Stimulated activated CD4-positive, alpha-beta T cell treated with anti-CD3 and anti-CD28 coated beads, TNF-alpha, amount 100 ng/mL, for 24 hours (primary cell): Measurements from ENCODE around the gene ASTL.
A peak's percentile ranks its signal among the peaks of the same experiment; 100 is the strongest.

Experiments
- DNase-seq, 3 experiments: peaks; one replicate each; pipeline ENCODE4 v3.0.0-alpha.2; 2020; ENCODE audit warnings: low read depth in 3 of 3

ASTL gene

GRCh38 chr2:96146153-96146880 lies 8.0 kb upstream of the ASTL start:
- DNase-seq = peak; percentile 78 to 91 (median 85)

GRCh38 chr2:96145848-96146152 lies 7.5 kb upstream of the ASTL start:
- no peak for DNase-seq

DNA sequence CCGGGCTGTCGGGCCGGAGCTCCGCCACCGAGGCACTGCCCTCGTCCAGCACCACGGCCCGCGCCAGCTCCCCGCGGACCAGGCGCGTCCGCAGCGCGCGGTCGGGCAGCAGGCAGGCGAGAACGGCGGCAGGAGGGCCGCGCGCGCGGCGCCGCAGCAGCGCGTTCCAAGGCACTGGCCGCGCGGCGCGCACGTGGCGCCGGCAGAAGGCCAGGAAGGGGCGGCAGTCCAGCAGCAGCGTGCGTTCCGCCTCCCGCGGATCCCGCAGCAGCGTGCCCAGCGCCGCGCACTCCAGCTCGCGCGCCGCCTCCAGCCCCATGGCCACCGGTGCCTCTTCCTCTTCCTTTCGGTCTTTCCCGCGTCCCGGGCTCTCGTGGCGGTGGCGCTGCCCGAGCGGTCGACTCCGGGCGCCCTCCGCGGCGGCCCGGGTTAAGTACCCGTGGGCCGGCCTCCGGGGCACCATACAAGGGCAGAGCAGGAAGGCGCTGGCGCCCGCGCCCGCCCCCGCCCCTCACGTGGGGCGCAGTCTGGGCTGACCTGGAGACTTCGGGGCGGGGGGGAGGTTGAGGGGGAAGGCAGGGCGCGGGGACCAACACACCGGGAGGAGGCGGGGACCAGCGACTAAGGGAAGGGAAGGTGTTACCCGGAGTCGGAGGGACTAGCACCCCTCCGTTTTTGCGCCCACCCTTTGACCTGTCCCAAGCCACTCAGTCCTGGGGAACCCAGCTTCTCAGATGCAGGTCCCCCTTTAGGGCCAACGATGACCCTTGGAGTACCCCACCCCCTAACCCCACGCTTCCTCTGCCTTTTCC lies 6.9 kb upstream of the ASTL start, which contains the start of gene DUSP2:
DUSP2 (minus strand) TSS at position 405 of the 812 bp plus-strand sequence; CDS start at position 319, 86 bp downstream.
- peak; percentile 83 to 93 (median 86) for DNase-seq

- DNase-seq = peak in 1 of 3 experiments; percentile 60
Observed at GRCh38 chr2:96144481-96145035, 6.3 kb upstream of the ASTL start.

- peak in 1 of 3 experiments; percentile 45 for DNase-seq
Observed at GRCh38 chr2:96143848-96144480, 5.7 kb upstream of the ASTL start.

DNA sequence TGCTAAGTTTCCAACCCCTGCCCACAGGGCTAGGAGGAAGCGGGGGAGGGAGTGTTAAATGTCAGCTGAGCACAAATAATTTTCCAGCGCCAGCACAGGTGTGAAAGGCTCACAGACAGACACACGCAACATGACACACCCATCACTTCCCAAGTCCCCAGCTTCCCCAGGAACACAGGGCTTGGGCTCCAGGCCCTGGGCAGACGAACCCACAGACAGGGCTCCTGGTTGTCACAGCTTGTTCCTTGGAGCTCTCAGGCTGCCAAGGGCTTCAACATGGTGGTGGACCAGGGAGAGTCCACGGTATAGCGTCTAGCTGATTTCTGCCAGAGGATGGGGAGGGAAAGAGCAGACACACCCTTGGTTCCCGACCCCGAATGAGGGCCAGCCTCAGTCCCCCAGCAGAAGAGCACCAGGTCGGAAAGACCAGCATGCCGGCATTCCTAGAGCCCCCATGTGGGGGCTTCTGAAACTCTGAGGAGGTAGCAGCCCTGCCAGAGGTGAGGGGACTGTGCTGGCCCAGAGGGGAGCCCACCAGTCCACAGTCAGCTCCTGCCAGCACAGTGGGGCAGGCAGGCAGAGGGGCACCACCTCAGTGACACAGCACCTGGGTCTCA lies 5.0 kb upstream of the ASTL start:
- DNase-seq = peak in 1 of 3 experiments; percentile 47

GRCh38 chr2:96142217-96143113 lies 4.2 kb upstream of the ASTL start:
- peak in 1 of 3 experiments; percentile 84 for DNase-seq

DNA sequence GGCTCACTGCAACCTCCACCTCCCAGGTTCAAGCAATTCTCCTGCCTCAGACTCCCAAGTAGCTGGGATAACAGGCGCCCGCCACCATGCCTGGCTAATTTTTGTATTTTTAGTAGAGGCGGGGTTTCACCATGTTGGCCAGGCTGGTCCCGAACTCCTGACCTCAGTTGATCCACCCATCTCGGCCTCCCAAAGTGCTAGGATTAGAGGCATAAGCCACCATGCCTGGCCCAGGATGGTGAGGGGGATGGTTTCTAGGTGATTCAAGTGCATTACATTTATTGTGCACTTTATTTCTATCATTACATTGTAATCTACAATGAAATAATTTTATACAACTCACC lies 3.3 kb upstream of the ASTL start:
- peak in 1 of 3 experiments; percentile 32 for DNase-seq

DNA sequence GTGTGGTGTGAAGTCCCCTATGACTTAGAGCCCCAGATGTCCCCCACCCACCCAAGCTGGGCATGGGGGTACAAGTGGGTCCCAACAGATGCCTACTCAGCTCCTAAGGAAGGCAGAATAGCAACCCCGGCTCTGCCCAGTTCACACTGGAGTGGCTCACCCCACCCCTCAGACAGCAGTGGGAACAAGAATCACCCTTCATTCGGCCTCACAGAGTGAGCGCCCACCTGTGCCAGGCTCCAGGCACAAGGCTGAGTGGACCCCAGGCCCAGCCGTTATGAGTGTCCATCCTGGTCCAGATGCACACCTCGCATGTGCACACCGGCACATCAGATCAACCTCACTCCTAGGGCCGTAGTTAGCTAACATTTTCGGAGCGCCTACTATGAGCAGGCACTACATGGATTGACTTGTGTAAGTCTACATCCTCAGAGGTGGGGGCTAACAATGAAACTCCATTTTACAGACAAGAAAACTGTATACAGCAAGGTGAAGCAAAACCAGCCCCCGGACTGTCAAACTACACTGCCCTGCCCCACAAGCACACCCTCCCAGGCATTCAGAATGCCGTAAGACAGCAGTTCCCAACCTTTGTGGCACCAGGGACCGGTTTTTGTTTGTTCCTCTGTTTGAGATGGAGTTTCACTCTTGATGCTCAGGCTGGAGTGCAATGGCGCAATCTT lies 2.8 kb upstream of the ASTL start:
- peak in 1 of 3 experiments; percentile 34 for DNase-seq

- no peak for DNase-seq
Observed at GRCh38 chr2:96139181-96139758, 968 bp upstream of the ASTL start.

DNA sequence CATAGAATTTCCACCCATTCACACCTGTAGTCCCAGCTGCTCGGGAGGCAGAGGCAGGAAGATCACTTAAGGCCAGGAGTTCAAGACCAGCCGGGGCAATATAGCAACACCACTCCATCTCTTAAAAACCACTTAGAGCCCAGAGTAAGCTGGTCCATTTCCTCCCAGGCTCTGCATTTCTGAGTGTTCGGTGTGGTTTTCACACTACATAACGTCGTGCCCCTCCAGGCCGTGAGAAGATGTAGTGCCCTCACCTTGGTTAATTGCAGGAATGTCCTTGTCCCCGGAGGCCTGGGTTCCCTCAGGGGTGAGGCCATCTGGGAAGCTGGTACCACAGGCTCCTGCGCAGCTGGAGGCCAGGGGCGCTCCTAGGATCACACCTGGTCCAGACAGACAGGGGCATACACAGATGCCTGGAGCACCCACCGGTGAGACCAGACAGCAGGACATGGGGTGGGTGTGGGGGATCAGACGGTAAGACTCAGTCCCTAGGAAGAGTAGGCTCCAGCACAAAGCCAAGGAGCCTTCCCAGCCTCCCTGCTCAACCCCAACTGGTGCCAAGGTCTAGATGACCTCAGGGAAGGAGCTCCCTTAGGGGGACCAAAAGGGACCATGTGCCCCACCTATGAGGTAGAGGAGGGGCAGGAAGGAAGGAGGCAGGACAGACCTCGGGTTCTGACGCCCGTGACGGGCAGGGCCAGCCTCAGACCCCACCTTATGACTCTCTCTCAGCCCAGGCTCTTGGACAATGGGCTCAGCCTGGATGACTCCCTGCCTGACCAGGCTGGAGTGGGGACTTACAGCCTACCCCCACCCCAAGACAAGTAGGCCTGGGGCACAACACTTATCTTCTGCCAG lies 752 bp downstream of the ASTL start:
- DNase-seq = no peak

DNA sequence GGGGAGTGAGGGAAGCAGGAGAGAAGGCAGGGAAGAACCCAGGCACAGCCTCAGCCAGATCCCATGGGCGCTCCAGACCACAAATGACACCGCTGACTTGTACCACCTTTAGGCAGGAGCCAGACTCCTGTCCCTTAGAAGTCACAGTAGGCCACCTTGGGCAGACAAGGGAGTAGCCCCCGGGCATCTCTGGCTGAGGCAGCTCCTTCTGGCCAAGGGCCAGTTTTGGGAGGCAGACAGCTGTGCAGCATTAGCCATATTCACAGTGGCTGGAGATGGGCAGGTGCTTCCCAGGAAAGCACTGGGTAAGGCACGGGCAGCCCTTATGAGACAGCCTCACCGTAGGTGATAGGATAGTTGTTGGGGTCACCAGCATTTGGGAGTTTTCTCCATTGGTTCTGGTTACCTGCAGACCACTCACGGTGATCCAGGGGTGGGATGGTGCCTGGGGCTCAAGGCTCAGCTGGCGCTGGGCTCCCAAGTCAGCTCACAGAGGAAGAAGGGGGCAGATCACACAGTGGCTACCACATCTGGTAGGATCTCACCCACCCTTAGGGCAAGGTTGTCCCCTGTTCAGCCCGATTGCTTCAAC lies 2.1 kb downstream of the ASTL start:
- no peak for DNase-seq

GRCh38 chr2:96135621-96136020 lies 2.7 kb downstream of the ASTL start:
- no peak for DNase-seq

DNA sequence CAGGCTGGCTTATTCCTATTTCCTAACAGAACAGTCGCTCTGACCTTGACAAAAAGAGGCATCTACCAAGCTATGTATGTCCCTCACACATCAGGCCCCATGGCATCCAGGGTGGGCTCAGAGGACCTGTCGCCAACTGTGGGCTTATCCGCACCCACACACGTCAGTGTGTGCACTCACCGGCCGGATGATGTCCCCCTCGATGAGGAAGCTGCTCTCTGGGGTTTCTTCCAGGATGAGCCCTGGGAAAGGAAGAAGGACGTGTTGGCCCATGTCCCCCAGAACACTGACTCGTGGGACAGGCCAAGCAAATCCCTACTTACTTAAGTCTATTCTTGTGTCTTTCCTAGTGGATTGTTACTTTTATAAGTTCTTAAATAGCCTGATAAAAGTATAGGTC lies 3.1 kb downstream of the ASTL start:
- DNase-seq = no peak

- no peak for DNase-seq
Observed at GRCh38 chr2:96134421-96134820, 3.9 kb downstream of the ASTL start.

DNA sequence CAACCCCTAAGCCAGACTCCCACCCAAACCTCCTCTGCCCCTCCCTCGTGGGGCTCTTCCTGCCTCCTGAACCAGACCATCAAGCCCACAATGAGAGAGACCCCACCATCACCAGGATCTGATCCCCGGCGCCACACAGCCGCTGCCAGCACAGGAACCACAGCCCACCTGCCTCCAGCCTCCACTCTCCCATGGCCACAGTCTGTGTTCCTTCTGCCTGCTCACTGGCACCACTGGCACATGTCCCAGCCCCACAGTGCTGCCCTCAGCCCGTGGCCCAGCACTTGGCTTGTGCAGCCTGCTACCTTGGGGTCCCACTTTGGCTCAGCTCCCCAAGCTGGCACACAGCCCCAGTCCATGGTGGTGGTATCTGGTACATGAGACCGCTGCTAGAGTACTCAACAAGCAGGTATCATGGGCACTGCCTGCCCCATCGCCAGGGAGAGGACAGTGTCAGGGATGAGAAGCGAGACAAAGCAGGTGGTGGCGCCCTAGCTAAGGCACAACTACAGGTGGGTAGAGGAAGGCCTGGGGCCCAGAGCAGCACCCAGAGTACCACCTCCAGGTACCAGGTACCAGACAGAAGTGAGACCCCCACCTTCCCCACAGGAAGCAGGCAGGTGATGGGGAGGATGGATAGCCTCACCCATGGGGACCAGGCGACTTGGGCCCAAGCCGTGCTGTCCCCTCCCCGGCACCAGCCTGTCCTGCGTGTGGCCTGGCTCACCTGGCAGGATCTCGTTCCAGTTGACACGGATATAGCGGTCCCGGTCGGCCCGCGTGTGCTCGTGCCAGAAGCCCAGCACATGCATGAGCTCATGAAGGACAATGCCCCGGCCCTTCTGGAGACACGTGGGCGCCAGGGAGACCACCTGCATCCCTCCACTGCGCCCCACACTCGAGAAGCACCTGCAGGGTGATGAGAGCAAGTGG lies 6.2 kb downstream of the ASTL start:
- no peak for DNase-seq

- DNase-seq = peak in 1 of 3 experiments; percentile 39
Observed at GRCh38 chr2:96131152-96131812, 7.0 kb downstream of the ASTL start.
